WTC11 (cell line): ENCODE data around the gene NFAM1. TPM values are rescaled to one million over a fixed set of nuclear protein-coding genes. Genes with fewer than 3 reads are reported as not detected.

Experiments
- ATAC-seq: fragments of 200-7000 bp; cut with Tn5 transposase; 2 replicates; pipeline ENCODE4 v1.10.0; 2021; ENCODE audit warnings: mild to moderate bottlenecking, moderate library complexity
- CTCF ChIA-PET: fragments of 300-600 bp; sonication (Branson Sonifier 250); formaldehyde crosslinking; loops from one replicate; lab custom pipeline; 2021; ENCODE audit warnings: antibody characterized with exemption; lab: Charles Lee
- POLR2A ChIA-PET: fragments of 350-600 bp; sonication (Branson Sonifier 250); formaldehyde crosslinking; loops from one replicate; lab custom pipeline; 2021; ENCODE audit warnings: antibody characterized with exemption; lab: Charles Lee
- DNase-seq: peaks from one replicate; pipeline ENCODE4 v3.0.0; 2021; ENCODE audit warnings: low spot score
- H3K27ac Mint-ChIP-seq: 2 replicates; pipeline ENCODE4 v1.8.0; 2021; ENCODE audit warnings: mixed read lengths
- H3K27me3 Mint-ChIP-seq: 2 replicates; pipeline ENCODE4 v1.8.0; 2021; ENCODE audit warnings: low read depth, mild to moderate bottlenecking, moderate library complexity, mixed read lengths
- H3K36me3 Mint-ChIP-seq: 2 replicates; pipeline ENCODE4 v1.8.0; 2021; ENCODE audit warnings: mixed read lengths
- H3K4me1 Mint-ChIP-seq: 2 replicates; pipeline ENCODE4 v1.8.0; 2022; ENCODE audit warnings: mixed read lengths
- H3K4me3 Mint-ChIP-seq: 2 replicates; pipeline ENCODE4 v1.8.0; 2021; ENCODE audit warnings: mild to moderate bottlenecking, moderate library complexity, mixed read lengths
- H3K9me3 Mint-ChIP-seq: 2 replicates; pipeline ENCODE4 v1.8.0; 2021; ENCODE audit warnings: mixed read lengths
- ATF1 ChIP-seq: sonication (generic); formaldehyde crosslinking; IDR thresholded peaks from 2 replicates; pipeline ENCODE4 v1.8.1; 2023; ENCODE audit warnings: mild to moderate bottlenecking, moderate library complexity, missing genetic modification reagents
- ATF2 ChIP-seq: sonication (generic); formaldehyde crosslinking; IDR thresholded peaks from 2 replicates; pipeline ENCODE4 v1.8.1; 2022; ENCODE audit warnings: low read depth, missing genetic modification reagents, borderline replicate concordance
- CTCF ChIP-seq: fragments of 200-600 bp; IDR thresholded peaks from 2 replicates; pipeline ENCODE4 v1.8.0; 2022; ENCODE audit warnings: antibody characterized with exemption
- E2F1 ChIP-seq: sonication (generic); formaldehyde crosslinking; IDR thresholded peaks from 2 replicates; pipeline ENCODE4 v1.8.0; 2022; ENCODE audit warnings: mild to moderate bottlenecking, missing genetic modification reagents
- ERG ChIP-seq: fragments of 250-450 bp; sonication (Bioruptor Pico); IDR thresholded peaks from 2 replicates; pipeline ENCODE4 v1.8.0; 2021; ENCODE audit warnings: mild to moderate bottlenecking
- ESRRA ChIP-seq: sonication (generic); formaldehyde crosslinking; IDR thresholded peaks from 2 replicates; pipeline ENCODE4 v1.8.1; 2022; ENCODE audit warnings: mild to moderate bottlenecking, missing genetic modification reagents, borderline replicate concordance
- KAT7 ChIP-seq: sonication (generic); formaldehyde crosslinking; IDR thresholded peaks from 2 replicates; pipeline ENCODE4 v1.8.1; 2023; ENCODE audit warnings: missing genetic modification reagents, mild to moderate bottlenecking, borderline replicate concordance
- MAX ChIP-seq: sonication (generic); formaldehyde crosslinking; IDR thresholded peaks from 2 replicates; pipeline ENCODE4 v1.8.0; 2022; ENCODE audit warnings: mild to moderate bottlenecking, missing genetic modification reagents
- OVOL2 ChIP-seq: fragments of 250-450 bp; sonication (Bioruptor Pico); IDR thresholded peaks from 2 replicates; pipeline ENCODE4 v1.9.0; 2021; ENCODE audit warnings: mild to moderate bottlenecking, borderline replicate concordance
- SMAD3 ChIP-seq: sonication (generic); formaldehyde crosslinking; IDR thresholded peaks from 2 replicates; pipeline ENCODE4 v1.8.0; 2022; ENCODE audit warnings: missing genetic modification reagents, mild to moderate bottlenecking, borderline replicate concordance
- SOX15 ChIP-seq: fragments of 250-450 bp; sonication (Bioruptor Pico); IDR thresholded peaks from 2 replicates; pipeline ENCODE4 v1.9.0; 2021; ENCODE audit warnings: mild to moderate bottlenecking
- STAT6 ChIP-seq: sonication (generic); formaldehyde crosslinking; conservative IDR thresholded peaks from 2 replicates; pipeline ENCODE4 v1.8.1; 2023; ENCODE audit warnings: mild to moderate bottlenecking, low read depth, missing genetic modification reagents, moderate library complexity
- ZNF219 ChIP-seq: sonication (generic); formaldehyde crosslinking; IDR thresholded peaks from 2 replicates; pipeline ENCODE4 v1.8.0; 2023; ENCODE audit warnings: missing genetic modification reagents, mild to moderate bottlenecking, borderline replicate concordance
- ZNF232 ChIP-seq: sonication (generic); formaldehyde crosslinking; IDR thresholded peaks from 2 replicates; pipeline ENCODE4 v1.8.0; 2022; ENCODE audit warnings: mild to moderate bottlenecking, missing genetic modification reagents
- ZNF263 ChIP-seq: sonication (generic); formaldehyde crosslinking; IDR thresholded peaks from 2 replicates; pipeline ENCODE4 v1.8.1; 2022; ENCODE audit warnings: low read depth, mild to moderate bottlenecking, moderate library complexity, missing genetic modification reagents
- total RNA-seq: library from RNA; stranded (reverse); gene quantifications from 3 replicates; pipeline ENCODE4 v1.2.3, GENCODE V29; 2021

NFAM1 gene
- total RNA-seq, 1 experiment from 2014 or later, result 1.6 TPM

- no peak for TF ChIP-seq ZNF232
Measured at GRCh38 chr22:42414021-42414420, 18.2 kb downstream of the NFAM1 start (continued).

GRCh38 chr22:42412744-42413333, 19.4 kb downstream of the NFAM1 start:
- H3K27me3 Mint-ChIP-seq, result peaks cover 5% of the 10 kb centered on the region; the same call in 1 of the 2 replicates
- TF ChIP-seq ATF2 (CRISPR knock-in tag), result no peak
- no peak for TF ChIP-seq ERG (CRISPR knock-in tag)
- no peak for TF ChIP-seq SMAD3 (CRISPR knock-in tag)
- TF ChIP-seq MAX, result 0 out of 2 replicates have a peak, but pooled peaks have one; percentile 24
- no peak for TF ChIP-seq SOX15 (CRISPR knock-in tag)
- no peak for TF ChIP-seq ZNF219 (CRISPR knock-in tag)
- no peak for TF ChIP-seq E2F1
- no peak for TF ChIP-seq STAT6 (CRISPR knock-in tag)
- TF ChIP-seq, all 79 proteins: peak for 1
- ChIA-PET POLR2A (no interaction called here), CTCF (interaction anchor here (0.6 to 1.8 kb wide), 6 partner anchors 19 to 116 kb away, joined by 3 to 7 read pairs (median 3); partner anchors contain the start of gene NFAM1)
- no peaks in the 10 kb centered on the region for H3K36me3 Mint-ChIP-seq
- H3K9me3 Mint-ChIP-seq, result no peaks in the 10 kb centered on the region
- ATAC-seq, result peak; percentile 63
- H3K4me3 Mint-ChIP-seq, result peak overlapping the region; percentile 22; the same call in 1 of the 2 replicates
- DNase-seq, result peak; percentile 54
- H3K27ac Mint-ChIP-seq, result peak overlapping the region; percentile 88
- peaks cover 29% of the 10 kb centered on the region for H3K4me1 Mint-ChIP-seq

GRCh38 chr22:42410708-42411107, 21.5 kb downstream of the NFAM1 start:
- DNase-seq (no peak), ATAC-seq (no peak)
- no peaks in the 10 kb centered on the region for H3K36me3 Mint-ChIP-seq
- H3K4me3 Mint-ChIP-seq, result no peak overlapping the region
- no peak overlapping the region for H3K27ac Mint-ChIP-seq
- TF ChIP-seq ATF1 (CRISPR knock-in tag) (no peak), ESRRA (CRISPR knock-in tag) (no peak), OVOL2 (CRISPR knock-in tag) (no peak), ZNF263 (CRISPR knock-in tag) (no peak), CTCF (no peak), KAT7 (CRISPR knock-in tag) (no peak)
- peaks cover 30% of the 10 kb centered on the region for H3K4me1 Mint-ChIP-seq
- no peaks in the 10 kb centered on the region for H3K9me3 Mint-ChIP-seq
- H3K27me3 Mint-ChIP-seq, result peaks cover 9% of the 10 kb centered on the region; the same call in 1 of the 2 replicates
- POLR2A ChIA-PET, result no interaction called here
- CTCF ChIA-PET, result interaction anchor here (0.7 kb wide), 1 partner anchor 213 kb away, joined by 4 read pairs; no protein-coding TSS in a partner anchor
